DND-41 (cell line): ENCODE measurements around the gene TRAPPC10.

Experiments used
- ATAC-seq: fragments of 200-7000 bp; cut with Tn5 transposase; 3 replicates; pipeline ENCODE4 v1.9.1; 2021; ENCODE audit warnings: low read depth; ENCODE audit not compliant: insufficient read depth
- DNase-seq: peaks from one replicate; pipeline ENCODE4 v3.0.0-alpha.2; 2020
- H2AFZ ChIP-seq: 2 replicates; pipeline ENCODE4 v1.6.0; 2012; ENCODE audit warnings: low read depth, low read length
- H3K27ac ChIP-seq: 2 replicates; pipeline ENCODE4 v1.5.1; 2012; ENCODE audit warnings: low read length, inconsistent platforms
- H3K27me3 ChIP-seq: fragments of 200-600 bp; sonication (generic); 2 replicates; pipeline ENCODE4 v1.6.0; 2012; ENCODE audit warnings: low read length, mild to moderate bottlenecking, inconsistent platforms; ENCODE audit not compliant: insufficient read depth, poor library complexity
- H3K36me3 ChIP-seq: 2 replicates; pipeline ENCODE4 v1.5.1; 2012; ENCODE audit warnings: low read length, inconsistent platforms; ENCODE audit not compliant: insufficient read depth
- H3K4me1 ChIP-seq: 2 replicates; pipeline ENCODE4 v1.5.1; 2012; ENCODE audit warnings: mild to moderate bottlenecking, low read length; ENCODE audit not compliant: insufficient read depth
- H3K4me2 ChIP-seq: 2 replicates; pipeline ENCODE4 v1.6.0; 2012; ENCODE audit warnings: mild to moderate bottlenecking, moderate library complexity, low read length, inconsistent platforms; ENCODE audit not compliant: insufficient read depth
- H3K4me3 ChIP-seq, 2 experiments: fragments of 200-600 bp in 1 of 2; shearing (Covaris generic) in 1 of 2; 2 replicates each; pipeline ENCODE4 v1.5.1; 2012 to 2016; ENCODE audit warnings: inconsistent platforms in 2 of 2, low read length in 2 of 2, mild to moderate bottlenecking in 2 of 2, low read depth in 1 of 2, moderate library complexity in 1 of 2
- H3K79me2 ChIP-seq: 2 replicates; pipeline ENCODE4 v1.6.0; 2012; ENCODE audit warnings: low read length, inconsistent platforms; ENCODE audit not compliant: insufficient read depth
- H3K9ac ChIP-seq: 2 replicates; pipeline ENCODE4 v1.6.0; 2012; ENCODE audit warnings: low read depth, mild to moderate bottlenecking, inconsistent platforms, low read length, moderate library complexity
- H3K9me3 ChIP-seq: 2 replicates; pipeline ENCODE4 v1.5.1; 2012; ENCODE audit warnings: low read length, moderate library complexity, mild to moderate bottlenecking, inconsistent platforms; ENCODE audit not compliant: insufficient read depth, severe bottlenecking
- H4K20me1 ChIP-seq: 2 replicates; pipeline ENCODE4 v1.6.0; 2012; ENCODE audit warnings: low read length; ENCODE audit not compliant: insufficient read depth
- CTCF ChIP-seq: IDR thresholded peaks from 2 replicates; pipeline ENCODE4 v1.5.1; 2012; ENCODE audit warnings: borderline replicate concordance, low read length, moderate library complexity, mild to moderate bottlenecking; ENCODE audit not compliant: poor library complexity, severe bottlenecking; ENCODE audit errors: extremely low read depth
- EZH2 ChIP-seq: IDR thresholded peaks from 3 replicates; pipeline ENCODE4 v1.6.1; 2012; ENCODE audit warnings: borderline replicate concordance, low read depth, mild to moderate bottlenecking, moderate library complexity, low read length, inconsistent platforms; ENCODE audit not compliant: severe bottlenecking

TRAPPC10 gene

GRCh38 chr21:43988016-43988415 lies 24.1 kb upstream of the TRAPPC10 start:
- H4K20me1 ChIP-seq: peaks cover 18% of the 10 kb centered on the region
- DNase-seq: no peak
- no peak overlapping the region for H3K9ac ChIP-seq
- H3K27ac ChIP-seq: no peak overlapping the region
- H3K4me1 ChIP-seq: no peaks in the 10 kb centered on the region
- no peaks in the 10 kb centered on the region for H3K36me3 ChIP-seq
- no peaks in the 10 kb centered on the region for H3K9me3 ChIP-seq
- no peak for ATAC-seq
- no peaks in the 10 kb centered on the region for H3K79me2 ChIP-seq
- no peak overlapping the region for H2AFZ ChIP-seq
- TF ChIP-seq EZH2: no peak
- no peak for TF ChIP-seq CTCF
- H3K4me2 ChIP-seq: no peak overlapping the region
- H3K4me3 ChIP-seq: no peak overlapping the region
- H3K27me3 ChIP-seq: no peaks in the 10 kb centered on the region

GRCh38 chr21:43988506-43989230 lies 23.4 kb upstream of the TRAPPC10 start:
- Histone ChIP-seq H3K4me2 (no peak overlapping the region), H3K4me3 (no peak overlapping the region), H3K9me3 (no peaks in the 10 kb centered on the region), H3K4me1 (no peaks in the 10 kb centered on the region), H3K27ac (no peak overlapping the region), H3K9ac (no peak overlapping the region), H3K36me3 (no peaks in the 10 kb centered on the region), H4K20me1 (peaks cover 18% of the 10 kb centered on the region), H3K79me2 (no peaks in the 10 kb centered on the region), H2AFZ (no peak overlapping the region), H3K27me3 (no peaks in the 10 kb centered on the region)
- no peak for ATAC-seq
- no peak for DNase-seq
- TF ChIP-seq CTCF (no peak), EZH2 (no peak)

- no peak overlapping the region for H3K9ac ChIP-seq
- TF ChIP-seq EZH2: no peak
- no peak for TF ChIP-seq CTCF
- no peaks in the 10 kb centered on the region for H3K36me3 ChIP-seq
These were observed 22.7 kb upstream of the TRAPPC10 start for GRCh38 chr21:43989401-43989800.

More at GRCh38 chr21:43989401-43989800, 22.7 kb upstream of the TRAPPC10 start:
- Histone ChIP-seq H4K20me1 (peaks cover 13% of the 10 kb centered on the region), H3K4me2 (no peak overlapping the region), H3K79me2 (no peaks in the 10 kb centered on the region), H3K27ac (no peak overlapping the region), H3K4me1 (no peaks in the 10 kb centered on the region), H3K4me3 (no peak overlapping the region), H2AFZ (no peak overlapping the region), H3K27me3 (no peaks in the 10 kb centered on the region), H3K9me3 (no peaks in the 10 kb centered on the region)
- ATAC-seq (no peak), DNase-seq (no peak)
